ENCODE results near the gene ABI2.

- TF ChIP-seq CTCF (IDR thresholded peaks at IDR 0.05 in 4 of 5, conservative IDR thresholded peaks at IDR 0.05 in 1 of 5): no peak
- TF ChIP-seq POLR2A (IDR thresholded peaks at IDR 0.05): no peak
Observed at GRCh38 chr2:203492965-203493364, 164.8 kb downstream of the ABI2 start.

Data from gastrocnemius medialis (tissue), 4 donors.